ENCODE measurements around the gene SOCS7. TPM values are rescaled to one million over a fixed set of nuclear protein-coding genes. Genes with fewer than 3 reads are reported as not detected.

The SOCS7 gene
- total and polyA plus RNA-seq, 2 experiments from 2014 or later: 5.0 to 29.2 TPM

DNA sequence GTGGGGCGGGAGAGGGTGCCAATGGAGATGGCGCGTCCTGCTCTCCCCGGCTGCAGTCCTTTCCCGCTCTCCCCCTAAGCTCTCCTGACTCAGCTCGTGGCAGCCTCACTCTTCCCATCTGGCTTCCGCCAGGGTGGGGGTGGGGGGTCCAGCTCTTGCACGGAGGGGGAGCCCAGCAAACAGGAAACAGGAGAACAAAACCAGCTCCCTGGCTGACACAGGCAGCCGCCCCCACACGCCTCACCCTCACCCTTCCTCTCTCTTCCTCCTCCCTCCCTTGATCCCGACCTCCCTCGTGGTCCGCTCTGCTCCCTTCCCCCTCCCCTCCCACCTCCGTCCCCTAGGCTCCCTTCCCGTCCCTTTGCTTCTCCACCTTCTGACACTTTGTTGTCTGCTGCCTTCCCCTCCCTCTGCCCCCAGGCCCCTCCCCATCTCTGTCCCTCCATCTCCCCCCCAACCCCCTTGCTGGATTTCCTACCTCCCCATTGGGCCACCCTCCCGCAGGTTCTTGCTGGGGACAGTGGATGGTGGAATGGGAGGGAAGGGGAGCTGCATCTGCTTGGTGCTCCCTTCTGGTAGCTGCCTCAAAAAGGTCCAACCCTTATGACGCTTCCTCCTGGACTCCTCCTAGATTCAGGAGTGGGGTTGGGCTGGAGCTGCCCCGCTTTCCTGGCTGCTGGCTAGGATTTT, 100.3 kb downstream of the SOCS7 start:
- H3K4me3 ChIP-seq: peak overlapping the region; percentile 56

DNA sequence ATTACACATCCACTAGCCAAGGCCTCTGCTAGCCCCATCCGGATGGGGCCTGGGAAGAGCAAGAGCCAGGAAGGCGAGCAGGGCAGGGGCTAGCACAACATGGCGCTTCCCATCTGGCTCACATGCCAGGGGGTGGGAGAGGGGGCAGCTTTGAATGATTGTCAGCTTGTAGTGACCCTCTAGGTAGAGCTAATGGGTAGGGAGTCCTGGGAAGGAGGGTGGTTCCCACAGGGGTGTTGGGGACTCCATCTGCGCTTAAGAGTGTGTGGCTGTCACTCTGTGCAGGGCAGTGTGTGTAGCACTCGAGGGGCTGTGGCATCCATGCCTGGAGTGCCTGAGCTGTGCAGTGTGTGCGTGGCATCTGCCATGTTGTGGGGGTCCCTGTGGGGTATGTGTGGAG, 101.1 kb downstream of the SOCS7 start:
- H3K36me3 ChIP-seq (ENCODE audit: insufficient read depth): peaks cover 3% of the 10 kb centered on the region; the same call in 1 of the 2 replicates
- Mint-ChIP-seq H3K9me3 (peaks cover 3% of the 10 kb centered on the region), H3K36me3 (ENCODE audit: low read depth) (peaks cover 16% of the 10 kb centered on the region), H3K4me1 (peaks cover 72% of the 10 kb centered on the region), H3K4me3 (peak overlapping the region; percentile 93), H3K27ac (peak overlapping the region; percentile 99), H3K27me3 (ENCODE audit: insufficient read depth, low read depth, poor library complexity) (peaks cover 51% of the 10 kb centered on the region)
- DNase-seq (ENCODE audit: low spot score): no peak
- H3K4me2 ChIP-seq: peak overlapping the region; percentile 80
- H3K27me3 ChIP-seq (ENCODE audit: insufficient read depth): no peaks in the 10 kb centered on the region
- peak overlapping the region; percentile 100 for H3K27ac ChIP-seq (ENCODE audit: low read depth)
- no peak for ATAC-seq
- peak overlapping the region; percentile 56 for H3K4me3 ChIP-seq
- H3F3A ChIP-seq (replicated peaks; ENCODE audit: low read depth): peaks cover 48% of the 10 kb centered on the region
- H4K20me1 ChIP-seq (replicated peaks; ENCODE audit: insufficient read depth): no peaks in the 10 kb centered on the region; the same call in 1 of the 2 replicates
- H3K4me1 ChIP-seq (ENCODE audit: insufficient read depth): peaks cover 67% of the 10 kb centered on the region
- no peak overlapping the region for H2AFZ ChIP-seq
- TF ChIP-seq POLR2AphosphoS5 (IDR thresholded peaks at IDR 0.05; ENCODE audit: low read depth) (peak; percentile 21; the same call in 1 of the 2 replicates), ZNF331 (CRISPR knock-in tag; IDR thresholded peaks at IDR 0.05; ENCODE audit: low read depth) (no peak)
- no peaks in the 10 kb centered on the region for H3K9me2 ChIP-seq (ENCODE audit: insufficient read depth)
- peaks cover 72% of the 10 kb centered on the region for H3K79me2 ChIP-seq (replicated peaks; ENCODE audit: insufficient read depth)

More for the DNA sequence above, 100.3 kb downstream of the SOCS7 start:
- Mint-ChIP-seq H3K9me3 (peaks cover 3% of the 10 kb centered on the region), H3K36me3 (ENCODE audit: low read depth) (peaks cover 12% of the 10 kb centered on the region; the same call in 2 of the 3 replicates), H3K4me1 (peaks cover 69% of the 10 kb centered on the region), H3K27ac (peak overlapping the region; percentile 99), H3K27me3 (ENCODE audit: insufficient read depth, low read depth, poor library complexity) (peaks cover 54% of the 10 kb centered on the region), H3K4me3 (peak overlapping the region; percentile 93)
- peaks cover 72% of the 10 kb centered on the region for H3K4me1 ChIP-seq (ENCODE audit: insufficient read depth)
- no peaks in the 10 kb centered on the region for H3K27me3 ChIP-seq (ENCODE audit: insufficient read depth)
- H4K20me1 ChIP-seq (replicated peaks; ENCODE audit: insufficient read depth): no peaks in the 10 kb centered on the region; the same call in 1 of the 2 replicates
- H3K9me2 ChIP-seq (ENCODE audit: insufficient read depth): no peaks in the 10 kb centered on the region
- H3K79me2 ChIP-seq (replicated peaks; ENCODE audit: insufficient read depth): peaks cover 70% of the 10 kb centered on the region
- DNase-seq (ENCODE audit: low spot score) (peak; percentile 95), ATAC-seq (peak; percentile 28)
- H3F3A ChIP-seq (replicated peaks; ENCODE audit: low read depth): peaks cover 42% of the 10 kb centered on the region
- no peak overlapping the region for H2AFZ ChIP-seq
- 0 out of 2 replicates have a peak, but pooled peaks have one; percentile 1 for TF ChIP-seq CREB1 (CRISPR knock-in tag; IDR thresholded peaks at IDR 0.05; ENCODE audit: low read depth)
- peak; percentile 46 for TF ChIP-seq POLR2AphosphoS5 (IDR thresholded peaks at IDR 0.05; ENCODE audit: low read depth)
- TF ChIP-seq JUNB (IDR thresholded peaks at IDR 0.05; ENCODE audit: unreplicated experiment): no peak
- TF ChIP-seq, protein P1, sequence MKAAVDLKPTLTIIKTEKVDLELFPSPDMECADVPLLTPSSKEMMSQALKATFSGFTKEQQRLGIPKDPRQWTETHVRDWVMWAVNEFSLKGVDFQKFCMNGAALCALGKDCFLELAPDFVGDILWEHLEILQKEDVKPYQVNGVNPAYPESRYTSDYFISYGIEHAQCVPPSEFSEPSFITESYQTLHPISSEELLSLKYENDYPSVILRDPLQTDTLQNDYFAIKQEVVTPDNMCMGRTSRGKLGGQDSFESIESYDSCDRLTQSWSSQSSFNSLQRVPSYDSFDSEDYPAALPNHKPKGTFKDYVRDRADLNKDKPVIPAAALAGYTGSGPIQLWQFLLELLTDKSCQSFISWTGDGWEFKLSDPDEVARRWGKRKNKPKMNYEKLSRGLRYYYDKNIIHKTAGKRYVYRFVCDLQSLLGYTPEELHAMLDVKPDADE (IDR thresholded peaks at IDR 0.05): peak; percentile 81; the same call in 1 of the 2 replicates
- H3K36me3 ChIP-seq (ENCODE audit: insufficient read depth): no peaks in the 10 kb centered on the region; the same call in 1 of the 2 replicates
- H3K27ac ChIP-seq (ENCODE audit: low read depth): peak overlapping the region; percentile 100
- H3K4me2 ChIP-seq: peak overlapping the region; percentile 80

DNA sequence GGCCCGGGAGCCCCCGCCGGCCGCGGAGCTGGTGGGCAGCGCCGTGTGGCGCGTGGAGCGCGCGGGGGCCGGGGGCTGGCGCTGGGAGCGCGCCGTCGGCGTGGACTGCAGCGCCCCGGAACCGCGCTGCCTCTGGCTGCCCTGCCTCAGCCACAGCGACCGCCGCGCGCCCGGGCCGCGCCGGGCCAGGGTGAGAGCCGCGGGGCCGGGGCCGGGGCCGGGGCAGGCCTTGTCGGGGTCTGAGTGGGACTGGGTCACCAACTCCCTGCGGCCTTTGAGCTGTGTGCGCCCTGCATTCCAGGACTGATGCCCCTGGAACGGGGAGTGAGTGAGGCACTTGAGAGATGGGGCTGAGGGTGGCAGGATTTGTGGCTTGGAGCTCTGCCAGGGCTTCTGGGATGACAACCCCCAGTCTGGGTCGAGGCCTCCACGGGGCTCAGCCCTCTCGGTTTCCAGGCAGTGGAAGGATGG, 102.3 kb downstream of the SOCS7 start:
- no peak for ATAC-seq

More for the DNA sequence above, 102.3 kb downstream of the SOCS7 start:
- H2AFZ ChIP-seq: no peak overlapping the region
- Mint-ChIP-seq H3K4me3 (peak overlapping the region; percentile 81), H3K4me1 (peaks cover 66% of the 10 kb centered on the region), H3K9me3 (peaks cover 3% of the 10 kb centered on the region), H3K27me3 (ENCODE audit: insufficient read depth, low read depth, poor library complexity) (peaks cover 48% of the 10 kb centered on the region), H3K36me3 (ENCODE audit: low read depth) (peaks cover 14% of the 10 kb centered on the region), H3K27ac (no peak overlapping the region)
- 0 out of 2 replicates have a peak, but pooled peaks have one; percentile 5 for TF ChIP-seq POLR2AphosphoS5 (IDR thresholded peaks at IDR 0.05; ENCODE audit: low read depth)
- TF ChIP-seq JUNB (IDR thresholded peaks at IDR 0.05; ENCODE audit: unreplicated experiment): no peak
- H3K4me2 ChIP-seq: peak overlapping the region; percentile 85
- peaks cover 68% of the 10 kb centered on the region for H3K79me2 ChIP-seq (replicated peaks; ENCODE audit: insufficient read depth)
- no peaks in the 10 kb centered on the region for H3K27me3 ChIP-seq (ENCODE audit: insufficient read depth)
- H3K4me3 ChIP-seq: peak overlapping the region; percentile 69
- H3K4me1 ChIP-seq (ENCODE audit: insufficient read depth): peaks cover 57% of the 10 kb centered on the region
- H3K9me2 ChIP-seq (ENCODE audit: insufficient read depth): no peaks in the 10 kb centered on the region
- H4K20me1 ChIP-seq (replicated peaks; ENCODE audit: insufficient read depth): no peaks in the 10 kb centered on the region; the same call in 1 of the 2 replicates
- H3F3A ChIP-seq (replicated peaks; ENCODE audit: low read depth): peaks cover 43% of the 10 kb centered on the region
- no peak for DNase-seq (ENCODE audit: low spot score)
- H3K27ac ChIP-seq (ENCODE audit: low read depth): peak overlapping the region; percentile 83; the same call in 1 of the 2 replicates
- H3K36me3 ChIP-seq (ENCODE audit: insufficient read depth): peaks cover 3% of the 10 kb centered on the region; the same call in 1 of the 2 replicates
